AG04449 (cell line): Measurements from ENCODE around the gene USP12.
"Not testable (repeated sequence)": the region's sequence is repeated elsewhere in the genome, so short reads cannot be mapped to it uniquely, and the experiment has no call there.

Source experiments
- CTCF ChIA-PET: fragments of 350-600 bp; formaldehyde crosslinking; extraction: SDS; loops from one replicate; lab custom pipeline; 2021; ENCODE audit warnings: antibody characterized with exemption; lab: Yijun Ruan, JAX
- POLR2A ChIA-PET: fragments of 400-600, 350-600 bp; formaldehyde crosslinking; extraction: SDS; loops from one replicate; lab custom pipeline; 2020; ENCODE audit warnings: antibody characterized with exemption, inconsistent platforms; lab: Yijun Ruan, JAX
- DNase-seq: peaks from one replicate; pipeline ENCODE4 v3.0.0-alpha.2; 2010; ENCODE audit warnings: low read depth, low spot score
- H3K4me3 ChIP-seq: 2 replicates; pipeline ENCODE4 v1.5.1; 2011; ENCODE audit warnings: low read depth, mild to moderate bottlenecking, control low read depth, low read length
- CTCF ChIP-seq: IDR thresholded peaks from one replicate; pipeline ENCODE4 v1.5.1; 2011; ENCODE audit warnings: mild to moderate bottlenecking, moderate library complexity, low read length, control low read depth, inconsistent platforms; ENCODE audit not compliant: insufficient read depth; ENCODE audit errors: missing control alignments

USP12 gene

DNA sequence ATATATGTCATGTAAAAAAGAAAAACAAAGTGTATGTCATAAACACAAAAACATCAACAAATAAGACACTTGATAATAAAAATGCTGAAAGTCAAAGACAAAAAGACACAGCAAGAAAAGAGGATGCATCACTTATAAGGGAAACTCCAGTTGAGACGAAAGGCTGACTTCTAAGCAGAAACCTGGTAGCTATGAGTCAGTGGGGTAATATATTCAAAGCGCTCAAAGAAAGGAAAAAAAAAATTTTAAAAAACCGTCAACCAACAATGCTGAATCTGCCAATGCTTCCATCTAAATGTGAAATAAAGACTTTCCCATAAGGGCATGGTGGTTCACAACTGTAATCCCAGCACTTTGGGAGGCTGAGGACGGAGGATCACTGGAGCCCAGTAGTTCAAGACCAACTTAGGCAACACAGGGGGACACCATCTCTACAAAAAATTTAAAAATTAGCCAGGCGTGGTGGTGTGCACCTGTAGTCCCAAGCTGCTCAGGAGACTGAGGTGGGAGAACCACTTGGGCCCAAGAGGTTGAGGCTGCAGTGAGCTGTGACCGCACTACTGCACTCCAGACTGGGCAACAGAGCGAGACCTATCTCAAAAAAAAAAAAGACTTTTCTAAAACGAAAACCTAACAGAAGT, 24.0 kb downstream of the USP12 start:
- POLR2A ChIA-PET = no interaction called here
- H3K4me3 ChIP-seq = no peak overlapping the region
- no peak for TF ChIP-seq CTCF
- CTCF ChIA-PET = no interaction called here
- no peak for DNase-seq

DNA sequence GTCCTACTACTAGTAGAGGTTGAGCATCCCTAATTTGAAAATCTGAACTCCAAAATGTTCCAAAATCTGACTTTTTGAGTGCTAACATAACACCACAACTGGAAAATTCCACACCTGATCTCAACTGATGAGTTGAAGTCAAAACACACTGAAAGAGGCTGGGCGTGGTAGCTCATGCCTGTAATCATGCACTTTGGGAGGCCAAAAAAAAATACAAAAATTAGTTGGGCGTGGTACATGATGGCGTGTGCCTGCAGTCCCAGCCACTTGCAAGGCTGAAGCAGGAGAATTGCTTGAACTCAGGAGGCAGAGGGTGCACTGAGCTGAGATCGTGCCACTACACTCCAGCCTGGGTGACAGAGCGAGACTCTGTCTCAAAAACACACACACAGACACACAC, 29.9 kb downstream of the USP12 start:
- H3K4me3 ChIP-seq = no peak overlapping the region
- ChIA-PET CTCF (no interaction called here), POLR2A (no interaction called here)
- no peak for DNase-seq
- no peak for TF ChIP-seq CTCF

- POLR2A ChIA-PET, DNase-seq, H3K4me3 ChIP-seq, CTCF ChIA-PET: not testable (repeated sequence)
Observed at GRCh38 chr13:27141159-27141558, 30.5 kb downstream of the USP12 start.

GRCh38 chr13:27140060-27140459, 31.6 kb downstream of the USP12 start:
- ChIA-PET POLR2A (no interaction called here), CTCF (no interaction called here)
- H3K4me3 ChIP-seq = no peak overlapping the region
- no peak for TF ChIP-seq CTCF
- no peak for DNase-seq

GRCh38 chr13:27139565-27139964, 32.0 kb downstream of the USP12 start:
- ChIA-PET CTCF (interaction anchor here (1.2 kb wide), 1 partner anchor 9 kb away, joined by 3 read pairs; no protein-coding TSS in a partner anchor), POLR2A (no interaction called here)
- TF ChIP-seq CTCF = no peak
- DNase-seq = no peak
- H3K4me3 ChIP-seq = no peak overlapping the region

DNA sequence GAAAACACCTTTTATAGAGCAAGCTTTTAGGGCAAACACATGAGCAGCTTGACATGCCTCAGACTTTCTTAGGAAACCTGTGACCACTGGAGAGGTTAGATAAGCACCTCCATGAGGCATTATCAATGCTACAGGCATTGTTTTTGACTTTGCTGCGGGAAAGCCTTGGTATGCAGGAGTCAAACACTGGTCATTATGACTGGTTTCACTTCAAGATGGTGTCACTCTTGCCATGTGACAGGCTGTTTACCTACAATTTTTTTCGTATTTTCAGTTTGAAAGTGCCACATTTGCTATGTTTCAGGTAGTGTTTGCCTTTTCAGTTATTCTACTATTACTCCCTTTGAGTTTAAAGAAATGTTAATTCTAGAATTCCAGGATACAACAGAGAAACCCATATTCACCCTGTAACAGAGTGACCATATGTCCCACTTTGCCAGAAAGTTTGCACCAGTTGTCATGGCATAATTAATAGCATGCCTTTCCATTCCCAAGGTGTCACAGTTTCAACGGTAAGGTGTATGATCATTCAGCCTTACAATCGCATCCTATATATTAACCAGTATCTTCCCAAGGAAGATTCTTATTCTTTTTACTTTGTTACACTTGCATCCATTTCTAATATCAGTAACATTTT, 33.0 kb downstream of the USP12 start:
- no peak for DNase-seq
- TF ChIP-seq CTCF = no peak
- ChIA-PET CTCF (interaction anchor here (1.2 kb wide), 1 partner anchor 8 kb away, joined by 3 read pairs; no protein-coding TSS in a partner anchor), POLR2A (no interaction called here)
- no peak overlapping the region for H3K4me3 ChIP-seq

- no peak overlapping the region for H3K4me3 ChIP-seq
- ChIA-PET POLR2A (no interaction called here), CTCF (no interaction called here)
- no peak for DNase-seq
- TF ChIP-seq CTCF = no peak
Observed at GRCh38 chr13:27137759-27138158, 33.9 kb downstream of the USP12 start.
